Measurements from ENCODE around the gene ATG16L1. TPM values are rescaled to one million over a fixed set of nuclear protein-coding genes. Genes with fewer than 3 reads are reported as not detected.

ATG16L1 gene
- total RNA-seq (10 to 100 TPM; 14.3 to 26.3 (median 22.1) TPM), polyA plus RNA-seq (10 to 100 TPM; 15.1 to 46.3 (median 24.0) TPM)
- long read RNA-seq, donor 1, transcript ATG16L1-203 (18 exons, 3,405 nt): major isoform, 5 of 12 reads
- long read RNA-seq, donor 1, transcript ATG16L1-204 (19 exons, 3,313 nt): major isoform, 5 of 12 reads
- long read RNA-seq, donor 1, partial matches to known transcripts: 1 of 12 reads
- long read RNA-seq, donor 1, other reads (novel, unspliced or antisense): 1 of 12 reads
- long read RNA-seq, donor 2, transcript ATG16L1-204 (19 exons, 3,313 nt): major isoform, 7 of 20 reads
- long read RNA-seq, donor 2, partial matches to known transcripts: 3 of 20 reads
- long read RNA-seq, donor 2, other reads (novel, unspliced or antisense): 7 of 20 reads

DNA sequence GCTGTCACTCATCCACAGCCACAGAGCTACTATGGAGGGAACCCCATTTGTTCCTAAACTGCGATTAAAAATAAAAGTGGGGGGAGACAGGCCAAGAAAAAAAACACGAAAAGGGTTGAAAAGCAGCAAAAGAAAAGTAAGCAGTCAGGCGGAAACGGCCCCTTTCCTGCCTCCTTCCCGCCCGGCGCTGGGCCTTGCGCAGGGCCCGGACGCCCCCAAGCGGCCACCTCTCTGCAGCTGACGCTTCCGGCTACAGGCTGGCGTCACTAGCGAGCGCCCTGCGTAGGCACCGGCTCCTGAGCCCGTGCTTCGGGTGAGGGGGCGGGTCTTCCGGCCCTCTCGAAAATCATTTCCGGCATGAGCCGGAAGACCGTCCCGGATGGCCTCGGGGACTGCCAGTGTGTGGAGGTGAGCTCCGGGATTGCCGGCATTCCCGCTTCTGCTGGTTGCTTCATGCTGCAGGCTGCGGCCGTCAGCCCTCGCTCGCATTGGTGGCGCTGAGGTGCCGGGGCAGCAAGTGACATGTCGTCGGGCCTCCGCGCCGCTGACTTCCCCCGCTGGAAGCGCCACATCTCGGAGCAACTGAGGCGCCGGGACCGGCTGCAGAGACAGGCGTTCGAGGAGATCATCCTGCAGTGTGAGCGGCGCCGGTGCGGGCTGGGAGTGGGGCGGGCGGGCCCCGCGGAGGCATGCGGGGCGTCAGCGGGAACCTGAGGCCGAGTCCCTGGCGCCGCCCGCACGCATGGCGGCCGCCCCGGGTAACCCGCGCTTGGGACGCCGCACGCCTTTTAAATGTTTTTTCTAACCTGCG is at the start of gene ATG16L1:
Gene ATG16L1, plus strand, starts transcription at position 368 of the 811 bp plus-strand sequence. Its CDS starts 155 bp downstream, at position 523.
- peak; percentile 92 for TF ChIP-seq CTCF (IDR thresholded peaks at IDR 0.05)
- Histone ChIP-seq H3K4me3 (peak within 1 kb of the TSS; percentile 87), H3K27ac (peak within 1 kb of the TSS; percentile 87), H3K4me1 (peaks cover 17% of the 10 kb centered on the region), H3K9me3 (no peaks in the 10 kb centered on the region), H3K27me3 (ENCODE audit: insufficient read depth in 3 of 3, low read length in 2 of 3) (no peaks in the 10 kb centered on the region), H3K36me3 (ENCODE audit: insufficient read depth in 1 of 2, low read depth in 1 of 2) (peaks cover 0 to 8% of the 10 kb centered on the region in 2 donors)
- intact Hi-C loops (cut with DNase I): loop anchor here (1.0 to 10.0 kb wide), 5 partner anchors 398 to 644 kb away; no protein-coding TSS in a partner anchor
- ATAC-seq (peak; percentile 99 to 100 (median 100)), DNase-seq (peak; percentile 96 to 98)
- 0% methylated on average over 66 to 75 of the region's 75 CpGs for WGBS, 3 donors

DNA sequence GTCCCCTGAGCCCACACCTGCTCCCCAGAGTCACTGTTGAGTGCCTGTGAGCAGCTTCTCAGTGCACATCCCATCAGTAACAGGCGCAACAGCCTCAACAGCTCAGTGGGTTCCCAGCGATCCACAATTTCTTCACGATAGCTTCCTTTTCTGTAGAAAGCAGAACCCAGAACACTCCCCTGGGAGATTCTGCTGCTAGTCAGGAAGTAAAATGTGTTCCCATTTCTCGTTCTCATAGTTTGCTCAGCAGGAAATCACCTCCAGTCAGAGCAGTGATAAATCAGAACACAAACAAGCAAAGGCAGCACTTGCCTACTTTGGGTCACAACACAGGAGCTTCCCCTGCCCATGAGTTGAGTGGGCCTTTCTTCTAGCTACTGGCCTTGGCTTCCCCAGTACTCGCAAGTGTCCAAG is 48.9 kb upstream of the ATG16L1 start:
- WGBS, 3 donors: 64 to 74% (median 71%) methylated on average over 5 of the region's 5 CpGs
- peaks cover 0 to 2% (median 0%) of the 10 kb centered on the region in 3 donors for H3K27me3 ChIP-seq (ENCODE audit: insufficient read depth in 3 of 3, low read length in 2 of 3)
- H3K4me1 ChIP-seq: no peaks in the 10 kb centered on the region
- intact Hi-C loops (cut with DNase I): no loop called here
- no peak overlapping the region for H3K4me3 ChIP-seq
- no peak overlapping the region for H3K27ac ChIP-seq
- H3K36me3 ChIP-seq (ENCODE audit: insufficient read depth in 1 of 2, low read depth in 1 of 2): peaks cover 0 to 5% of the 10 kb centered on the region in 2 donors
- no peak for TF ChIP-seq CTCF (IDR thresholded peaks at IDR 0.05)
- no peak for ATAC-seq
- H3K9me3 ChIP-seq: no peaks in the 10 kb centered on the region
- no peak for DNase-seq

DNA sequence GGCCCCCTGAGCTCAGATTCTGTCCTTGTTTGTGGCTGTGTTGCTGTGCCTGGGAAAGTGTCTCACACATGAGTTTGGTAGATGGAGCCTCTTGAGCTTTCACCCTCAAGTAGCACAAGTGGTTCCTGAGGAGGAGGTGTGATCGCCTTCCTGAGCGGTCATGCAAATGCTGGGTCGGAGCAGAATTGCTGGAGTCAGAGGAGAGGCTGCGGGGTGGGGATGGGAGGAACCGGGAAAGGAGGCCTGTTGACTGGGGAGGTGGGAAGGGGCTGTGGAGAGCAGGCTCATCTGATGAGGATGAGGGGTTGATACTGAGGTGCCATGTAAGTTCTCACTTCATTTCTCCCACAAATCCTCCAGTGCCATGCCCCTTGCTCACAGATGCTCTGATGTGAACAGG is 48.4 kb upstream of the ATG16L1 start:
- peaks cover 0 to 4% of the 10 kb centered on the region in 2 donors for H3K36me3 ChIP-seq (ENCODE audit: insufficient read depth in 1 of 2, low read depth in 1 of 2)
- no peak for ATAC-seq
- no peak overlapping the region for H3K4me3 ChIP-seq
- TF ChIP-seq CTCF (IDR thresholded peaks at IDR 0.05): no peak
- WGBS, 3 donors: 96 to 99% (median 97%) methylated on average over 5 of the region's 5 CpGs
- no peaks in the 10 kb centered on the region for H3K9me3 ChIP-seq
- no peak for DNase-seq
- H3K27ac ChIP-seq: no peak overlapping the region
- intact Hi-C loops (cut with DNase I): no loop called here
- peaks cover 0 to 2% (median 0%) of the 10 kb centered on the region in 3 donors for H3K27me3 ChIP-seq (ENCODE audit: insufficient read depth in 3 of 3, low read length in 2 of 3)
- H3K4me1 ChIP-seq: no peaks in the 10 kb centered on the region

DNA sequence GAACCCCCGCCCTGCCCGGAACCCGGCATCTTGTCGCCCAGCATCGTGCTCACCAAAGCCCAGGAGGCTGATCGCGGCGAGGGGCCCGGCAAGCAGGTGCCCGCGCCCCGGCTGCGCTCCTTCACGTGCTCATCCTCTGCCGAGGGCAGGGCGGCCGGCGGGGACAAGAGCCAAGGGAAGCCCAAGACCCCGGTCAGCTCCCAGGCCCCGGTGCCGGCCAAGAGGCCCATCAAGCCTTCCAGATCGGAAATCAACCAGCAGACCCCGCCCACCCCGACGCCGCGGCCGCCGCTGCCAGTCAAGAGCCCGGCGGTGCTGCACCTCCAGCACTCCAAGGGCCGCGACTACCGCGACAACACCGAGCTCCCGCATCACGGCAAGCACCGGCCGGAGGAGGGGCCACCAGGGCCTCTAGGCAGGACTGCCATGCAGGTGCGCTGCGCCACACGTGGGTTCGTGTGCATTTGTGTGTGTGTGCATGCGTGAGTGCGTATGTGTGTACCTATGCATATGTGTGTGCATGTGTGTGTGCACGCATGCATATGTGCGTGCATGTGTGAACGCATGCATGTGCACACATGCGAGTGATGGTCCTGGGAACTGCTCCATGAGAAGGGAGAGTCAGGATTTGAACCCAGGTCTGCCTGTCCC is 47.1 kb upstream of the ATG16L1 start:
- ATAC-seq: no peak
- H3K36me3 ChIP-seq (ENCODE audit: insufficient read depth in 1 of 2, low read depth in 1 of 2): no peaks in the 10 kb centered on the region
- no peaks in the 10 kb centered on the region for H3K4me1 ChIP-seq
- peaks cover 0 to 2% (median 0%) of the 10 kb centered on the region in 3 donors for H3K27me3 ChIP-seq (ENCODE audit: insufficient read depth in 3 of 3, low read length in 2 of 3)
- no peak overlapping the region for H3K4me3 ChIP-seq
- 92 to 93% (median 92%) methylated on average over 37 to 50 of the region's 50 CpGs for WGBS, 3 donors
- intact Hi-C loops (cut with DNase I): no loop called here
- no peaks in the 10 kb centered on the region for H3K9me3 ChIP-seq
- TF ChIP-seq CTCF (IDR thresholded peaks at IDR 0.05): no peak
- no peak for DNase-seq
- H3K27ac ChIP-seq: no peak overlapping the region
